ENCODE results near the gene KLF2.

DNA sequence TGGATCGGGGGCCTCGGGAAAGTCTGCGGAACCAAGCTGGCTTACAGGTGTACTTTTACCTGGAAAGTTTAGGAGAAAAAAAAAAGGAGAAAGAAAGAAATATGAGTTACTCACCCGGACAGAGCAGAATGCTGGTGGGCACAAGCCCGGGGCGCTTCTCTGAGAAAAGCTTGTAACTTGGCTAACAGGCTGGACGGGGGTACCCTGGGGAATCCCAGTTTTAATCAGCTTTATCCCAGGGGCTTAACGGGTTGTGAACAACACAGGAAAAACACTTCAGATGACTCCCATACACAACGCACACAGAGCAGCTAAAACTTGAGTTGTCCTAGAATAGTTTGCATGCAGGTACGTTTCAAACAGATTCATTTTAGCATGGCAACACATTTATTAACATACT is 37.3 kb downstream of the KLF2 start:
- TF ChIP-seq, protein P1, sequence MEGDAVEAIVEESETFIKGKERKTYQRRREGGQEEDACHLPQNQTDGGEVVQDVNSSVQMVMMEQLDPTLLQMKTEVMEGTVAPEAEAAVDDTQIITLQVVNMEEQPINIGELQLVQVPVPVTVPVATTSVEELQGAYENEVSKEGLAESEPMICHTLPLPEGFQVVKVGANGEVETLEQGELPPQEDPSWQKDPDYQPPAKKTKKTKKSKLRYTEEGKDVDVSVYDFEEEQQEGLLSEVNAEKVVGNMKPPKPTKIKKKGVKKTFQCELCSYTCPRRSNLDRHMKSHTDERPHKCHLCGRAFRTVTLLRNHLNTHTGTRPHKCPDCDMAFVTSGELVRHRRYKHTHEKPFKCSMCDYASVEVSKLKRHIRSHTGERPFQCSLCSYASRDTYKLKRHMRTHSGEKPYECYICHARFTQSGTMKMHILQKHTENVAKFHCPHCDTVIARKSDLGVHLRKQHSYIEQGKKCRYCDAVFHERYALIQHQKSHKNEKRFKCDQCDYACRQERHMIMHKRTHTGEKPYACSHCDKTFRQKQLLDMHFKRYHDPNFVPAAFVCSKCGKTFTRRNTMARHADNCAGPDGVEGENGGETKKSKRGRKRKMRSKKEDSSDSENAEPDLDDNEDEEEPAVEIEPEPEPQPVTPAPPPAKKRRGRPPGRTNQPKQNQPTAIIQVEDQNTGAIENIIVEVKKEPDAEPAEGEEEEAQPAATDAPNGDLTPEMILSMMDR (IDR thresholded peaks at IDR 0.05) = no peak
- TF ChIP-seq POLR2AphosphoS5 (IDR thresholded peaks at IDR 0.05) (no peak), POLR2A (IDR thresholded peaks at IDR 0.05) (no peak), EP300 (IDR thresholded peaks at IDR 0.05) (no peak)
